Left renal pelvis (tissue), 4 donors: ENCODE results near the gene UNC5A. TPM values are rescaled to one million over a fixed set of nuclear protein-coding genes. Genes with fewer than 3 reads are reported as not detected.

Source experiments
- DNase-seq, 4 donors: peaks; one replicate each; pipeline ENCODE4 v3.0.0-alpha.2; 2013; ENCODE audit warnings: low read depth in 4 of 4, low spot score in 3 of 4
- polyA plus RNA-seq, 4 donors: library from polyadenylated mRNA; unstranded; fragments of 120-200 nt; gene quantifications; one replicate each; pipeline ENCODE4 v1.2.1, GENCODE V29; 2013; ENCODE audit not compliant: insufficient read length in 4 of 4

The UNC5A gene
- polyA plus RNA-seq, 4 donors, result 0.10 to 0.23 (median 0.11) TPM

DNA sequence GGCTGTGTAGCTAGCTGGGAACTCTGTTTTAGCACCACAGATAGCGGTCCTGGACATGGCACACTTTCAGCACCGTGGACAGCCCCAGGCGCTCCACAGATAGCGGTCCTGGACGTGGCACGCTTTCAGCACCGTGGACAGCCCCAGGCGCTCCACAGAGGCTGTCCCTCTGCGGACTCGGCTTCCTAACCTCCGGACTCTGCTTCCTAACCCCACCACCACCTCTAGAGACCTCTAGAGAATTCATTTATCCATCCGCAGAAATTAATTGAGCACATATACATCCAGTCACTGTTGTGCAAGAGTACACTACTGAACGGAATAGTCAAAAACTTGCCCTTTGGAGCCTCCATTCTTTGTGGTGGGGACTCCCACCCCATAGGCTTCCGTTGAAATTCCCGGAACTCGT lies 27.4 kb downstream of the UNC5A start:
- peak; percentile 75 to 92 (median 87) for DNase-seq

- DNase-seq, result no peak
Measured at GRCh38 chr5:176843673-176844072, 33.3 kb downstream of the UNC5A start.

DNA sequence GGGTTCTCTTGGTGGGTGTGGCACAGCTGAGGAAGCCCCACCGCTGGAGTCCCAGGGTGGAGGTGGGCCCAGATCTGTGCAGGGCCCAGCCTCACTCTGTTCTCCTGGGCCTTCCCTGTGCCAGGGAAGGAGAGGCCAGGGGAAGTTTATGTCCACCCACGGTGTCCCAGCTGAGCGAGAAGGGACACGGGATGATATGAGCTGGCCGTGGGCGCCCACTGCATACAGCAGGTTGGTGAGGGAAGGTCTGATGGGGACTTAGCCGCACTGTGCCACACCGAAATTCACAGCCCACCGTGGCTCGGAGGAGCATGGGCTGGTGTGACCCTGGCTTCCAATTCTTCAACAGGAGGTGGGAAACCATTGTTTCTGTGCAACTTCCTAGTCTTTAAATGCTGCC lies 33.9 kb downstream of the UNC5A start:
- no peak for DNase-seq

GRCh38 chr5:176844706-176845391 lies 34.5 kb downstream of the UNC5A start:
- no peak for DNase-seq

DNA sequence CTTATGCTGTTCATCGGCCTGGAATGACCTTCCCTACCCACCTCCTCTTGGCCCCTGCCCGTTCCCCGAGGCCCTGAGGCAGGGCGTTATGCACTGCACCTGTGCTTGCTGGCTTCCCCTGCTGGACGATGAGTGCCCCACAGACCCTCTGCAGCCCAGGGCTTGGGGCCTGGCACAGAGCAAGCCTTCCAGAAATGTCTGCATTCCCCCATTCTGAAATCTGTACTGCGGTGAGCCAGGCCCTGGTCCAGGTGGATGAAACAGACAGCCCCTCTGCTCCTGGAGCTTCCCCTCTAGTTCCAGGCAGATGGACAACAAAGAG lies 35.0 kb downstream of the UNC5A start:
- no peak for DNase-seq

GRCh38 chr5:176846335-176847140 lies 36.2 kb downstream of the UNC5A start:
- DNase-seq, result no peak

- DNase-seq, result no peak
Measured at GRCh38 chr5:176847148-176847547, 36.8 kb downstream of the UNC5A start.

DNA sequence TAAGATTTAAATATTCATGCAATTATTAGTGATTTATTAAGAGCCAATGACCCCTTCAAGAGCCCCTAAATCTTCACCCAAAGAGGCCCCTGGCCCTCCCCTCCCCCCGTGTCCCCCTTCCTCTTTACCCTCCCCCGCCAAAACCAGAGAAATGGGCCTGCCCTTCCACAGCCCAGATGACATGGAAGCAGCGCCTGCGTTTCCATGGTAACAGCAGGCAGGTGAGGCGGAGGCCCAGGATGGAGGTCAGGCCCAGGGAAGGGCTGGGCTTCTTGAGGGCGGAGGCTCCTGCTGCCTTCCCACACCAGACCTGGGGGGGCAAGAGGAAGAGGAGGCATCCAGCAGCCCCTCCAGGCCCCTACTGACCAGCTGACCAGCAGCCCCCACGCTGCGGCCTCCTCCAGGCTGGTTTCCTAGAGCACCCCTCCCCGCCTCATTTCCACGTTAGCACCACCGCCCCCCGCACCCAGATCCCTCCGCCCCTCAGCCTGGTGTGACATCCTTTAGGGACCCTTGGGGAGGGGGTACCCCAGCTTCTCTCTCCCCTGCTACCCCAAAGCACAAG lies 37.4 kb downstream of the UNC5A start:
- no peak for DNase-seq

- no peak for DNase-seq
Measured at GRCh38 chr5:176848651-176849050, 38.3 kb downstream of the UNC5A start.

DNA sequence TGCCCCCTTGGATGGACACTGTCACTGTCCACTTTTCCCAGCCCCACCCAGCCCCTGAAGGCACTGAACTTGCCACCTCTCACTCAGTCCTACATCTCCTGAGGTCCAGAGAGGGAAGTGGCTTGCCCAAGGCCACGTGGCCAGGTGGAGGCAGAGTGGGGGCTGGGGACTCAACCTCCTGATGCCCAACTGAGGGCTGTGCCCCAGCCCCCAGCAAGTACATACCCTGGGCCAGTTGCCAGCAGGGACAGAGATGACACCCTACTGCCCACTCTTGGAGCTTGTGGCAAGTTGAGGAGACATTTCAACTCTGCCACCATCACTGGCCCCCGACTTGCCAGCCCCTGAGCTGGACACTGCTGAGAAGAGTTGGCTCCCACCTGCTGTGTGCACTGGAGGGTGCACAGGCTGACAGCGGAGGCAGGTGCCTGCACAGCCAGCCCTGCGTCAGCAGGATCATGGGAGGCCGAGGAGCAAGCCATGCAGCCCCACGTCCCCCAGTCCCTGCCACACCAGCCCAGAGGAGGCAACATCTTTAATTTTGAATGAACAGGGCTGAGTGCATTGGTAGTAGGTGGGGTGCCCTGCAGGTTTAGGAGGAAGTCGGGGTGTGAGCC lies 39.4 kb downstream of the UNC5A start:
- DNase-seq, result no peak

DNA sequence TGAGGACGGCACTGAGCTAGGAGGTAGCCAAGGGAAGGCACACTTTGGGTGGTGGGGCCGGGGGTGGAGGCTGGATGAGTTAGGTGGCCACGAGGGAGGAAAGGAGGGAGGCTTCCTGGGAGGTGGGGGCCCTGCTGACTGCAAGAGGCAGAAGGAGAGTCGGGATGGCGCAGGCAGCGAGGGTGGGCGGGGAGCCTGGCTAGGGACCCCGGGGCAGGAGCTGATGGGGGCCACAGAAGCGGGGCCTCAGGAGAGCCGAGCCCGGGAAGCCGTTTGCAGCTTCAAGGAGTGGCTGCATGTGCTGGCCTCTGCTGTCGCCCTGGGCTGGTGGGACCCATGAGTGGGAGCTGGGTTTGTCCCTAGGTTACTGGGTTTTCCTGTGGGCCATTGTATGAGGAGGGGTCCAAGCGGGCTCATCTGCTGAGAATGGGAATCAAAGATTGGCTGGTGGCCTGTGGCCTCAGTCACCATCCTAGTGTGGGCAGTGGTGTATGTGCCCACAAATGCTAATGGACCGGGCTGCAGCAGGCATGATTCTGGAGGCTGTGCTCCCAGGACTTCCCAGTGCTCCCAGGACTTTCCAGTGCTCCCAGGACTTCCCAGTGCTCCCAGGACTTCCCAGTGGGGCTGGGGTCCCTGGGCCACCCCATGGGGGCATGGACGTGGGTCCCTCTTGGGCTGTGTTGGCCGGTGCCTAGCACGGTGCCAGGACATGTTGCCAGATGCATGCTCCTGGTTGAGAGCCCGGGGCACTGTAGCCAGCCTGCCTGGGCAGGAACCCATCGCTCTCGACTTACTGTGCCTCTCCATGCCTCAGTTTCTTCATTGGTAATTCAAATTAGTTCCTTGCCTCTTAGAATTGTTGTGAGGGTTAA lies 40.2 kb downstream of the UNC5A start:
- DNase-seq, result no peak

GRCh38 chr5:176851380-176851779 lies 41.0 kb downstream of the UNC5A start:
- DNase-seq, result no peak

GRCh38 chr5:176851871-176852658 lies 41.7 kb downstream of the UNC5A start:
- DNase-seq, result no peak

DNA sequence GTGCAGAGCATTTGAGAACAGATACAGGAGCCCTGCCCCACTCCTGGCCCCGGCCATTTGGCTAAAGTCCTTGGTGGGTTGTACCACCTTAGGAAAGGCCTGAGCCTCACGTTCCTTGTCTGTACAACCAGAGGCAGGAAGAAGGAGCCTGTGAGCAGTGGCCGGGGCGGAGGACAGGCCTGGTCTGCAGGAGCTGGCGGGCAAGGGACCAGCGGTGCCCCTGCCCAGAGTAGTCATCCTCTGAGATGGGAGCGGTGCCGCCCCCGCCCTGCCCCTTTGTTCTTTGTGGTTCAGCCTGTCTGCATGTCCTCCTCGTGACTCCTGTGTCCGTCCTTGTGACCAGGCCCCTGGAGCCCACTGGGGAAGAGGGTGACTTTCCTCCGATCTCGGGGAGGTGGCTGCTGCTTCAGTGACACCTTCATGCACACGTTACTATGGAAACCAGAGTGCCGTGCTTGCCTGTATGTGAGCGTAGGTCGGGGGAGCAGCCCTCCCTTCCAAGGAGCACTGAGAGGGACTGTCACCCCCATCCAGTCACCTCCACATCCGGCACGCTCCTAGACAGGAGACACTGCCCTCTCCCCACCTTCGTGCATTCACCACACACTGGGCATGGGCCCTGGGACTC lies 42.9 kb downstream of the UNC5A start:
- no peak for DNase-seq

DNA sequence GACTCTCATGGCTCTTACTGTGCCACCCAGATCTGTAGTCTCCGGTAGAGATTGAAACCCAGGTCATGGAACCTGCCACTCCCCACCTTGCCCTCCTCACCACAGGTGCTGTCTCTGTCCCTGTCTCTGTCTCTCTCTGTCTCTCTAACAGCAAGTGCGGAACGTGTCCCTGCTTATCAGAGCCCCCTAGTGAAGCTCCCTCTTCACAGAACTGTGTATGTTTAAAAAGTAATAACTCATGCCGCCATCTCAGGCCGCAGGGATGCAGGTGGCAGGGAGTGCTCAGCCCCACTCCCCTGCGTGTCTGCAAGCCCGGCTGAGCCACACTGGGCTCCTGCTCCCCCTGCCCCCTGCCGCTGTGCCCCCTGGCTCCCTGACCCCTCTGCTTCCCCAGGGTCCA lies 43.8 kb downstream of the UNC5A start:
- DNase-seq, result no peak

DNA sequence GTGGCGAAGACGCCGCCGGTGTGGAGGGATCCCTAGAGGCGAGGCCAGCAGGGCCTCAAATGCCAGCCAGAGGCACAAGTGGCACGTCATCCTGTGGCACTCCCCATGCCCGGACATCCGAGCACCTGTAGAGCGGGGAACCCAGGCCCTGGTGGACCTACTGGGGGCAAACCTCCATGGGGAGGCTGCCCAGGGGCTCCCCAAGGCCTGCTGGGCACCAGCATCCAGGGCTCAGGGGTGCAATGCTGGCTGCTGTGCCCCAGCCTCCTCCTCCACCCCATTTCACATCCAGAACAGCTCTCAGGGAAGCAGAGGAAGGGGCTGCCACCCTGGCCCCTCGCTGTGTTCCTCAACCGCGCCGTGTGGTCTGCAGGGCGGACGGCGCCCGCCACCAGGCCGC lies 45.2 kb downstream of the UNC5A start:
- no peak for DNase-seq

- DNase-seq, result no peak
Measured at GRCh38 chr5:176856746-176857145, 46.4 kb downstream of the UNC5A start.

GRCh38 chr5:176857216-176857893 lies 47.0 kb downstream of the UNC5A start:
- no peak for DNase-seq

- DNase-seq, result no peak
Measured at GRCh38 chr5:176857894-176858273, 47.5 kb downstream of the UNC5A start.
